Hepatocyte (in vitro differentiated cells): Measurements from ENCODE around the gene MPI. TPM values are rescaled to one million over a fixed set of nuclear protein-coding genes. Genes with fewer than 3 reads are reported as not detected.

ENCODE experiments used
- DNase-seq: peaks from one replicate; pipeline ENCODE4 v3.0.0-alpha.2; 2016; ENCODE audit warnings: low spot score
- H2AFZ ChIP-seq: fragments of 200-600 bp; sonication (generic); 2 replicates; pipeline ENCODE4 v1.6.0; 2016; ENCODE audit warnings: antibody characterized with exemption, mild to moderate bottlenecking
- H3K27ac ChIP-seq: fragments of 200-600 bp; sonication (generic); 2 replicates; pipeline ENCODE4 v1.5.1; 2016; ENCODE audit warnings: mild to moderate bottlenecking
- H3K27me3 ChIP-seq: fragments of 200-600 bp; sonication (generic); 2 replicates; pipeline ENCODE4 v1.6.1; 2016
- H3K36me3 ChIP-seq: fragments of 200-600 bp; sonication (generic); replicated peaks from 2 replicates; pipeline ENCODE4 v1.5.1; 2016; ENCODE audit warnings: low read depth; ENCODE audit not compliant: insufficient read depth
- H3K4me1 ChIP-seq: fragments of 200-600 bp; sonication (generic); 2 replicates; pipeline ENCODE4 v1.5.1; 2016; ENCODE audit warnings: mild to moderate bottlenecking, moderate library complexity; ENCODE audit not compliant: insufficient read depth
- H3K4me2 ChIP-seq: fragments of 200-600 bp; sonication (generic); 2 replicates; pipeline ENCODE4 v1.6.0; 2016
- H3K4me3 ChIP-seq: fragments of 200-600 bp; sonication (generic); 2 replicates; pipeline ENCODE4 v1.5.1; 2016; ENCODE audit warnings: mild to moderate bottlenecking
- H3K79me2 ChIP-seq: fragments of 200-600 bp; sonication (generic); 2 replicates; pipeline ENCODE4 v1.6.0; 2017; ENCODE audit warnings: mild to moderate bottlenecking
- H3K9me2 ChIP-seq: fragments of 200-600 bp; sonication (generic); replicated peaks from 2 replicates; pipeline ENCODE4 v1.6.0; 2017; ENCODE audit warnings: mild to moderate bottlenecking; ENCODE audit not compliant: insufficient read depth
- H3K9me3 ChIP-seq: fragments of 200-600 bp; sonication (generic); 2 replicates; pipeline ENCODE4 v1.5.1; 2016; ENCODE audit warnings: low read depth, mild to moderate bottlenecking
- H4K20me1 ChIP-seq: fragments of 200-600 bp; sonication (generic); 2 replicates; pipeline ENCODE4 v1.6.0; 2016; ENCODE audit warnings: mild to moderate bottlenecking; ENCODE audit not compliant: insufficient read depth, poor library complexity, severe bottlenecking
- CTCF ChIP-seq: fragments of 200-600 bp; sonication (generic); IDR thresholded peaks from 2 replicates; pipeline ENCODE4 v1.5.1; 2016; ENCODE audit warnings: antibody characterized with exemption, mild to moderate bottlenecking; ENCODE audit not compliant: poor library complexity
- EZH2 ChIP-seq: fragments of 200-600 bp; sonication (generic); IDR thresholded peaks from 2 replicates; pipeline ENCODE4 v1.6.1; 2016; ENCODE audit warnings: antibody characterized with exemption, mild to moderate bottlenecking, borderline replicate concordance
- EZH2phosphoT487 ChIP-seq: fragments of 200-600 bp; sonication (generic); IDR thresholded peaks from one replicate; pipeline ENCODE4 v1.6.1; 2018; ENCODE audit warnings: antibody characterized with exemption, mild to moderate bottlenecking, low read depth, moderate library complexity; ENCODE audit not compliant: unreplicated experiment, severe bottlenecking
- WGBS: methylation state at CpG from one replicate; pipeline ENCODE4 v1.1.6; 2016; ENCODE audit warnings: low lambda C conversion rate; ENCODE audit errors: missing lambda C conversion rate; 5-methylcytosine and 5-hydroxymethylcytosine counted together
- polyA plus RNA-seq: library from polyadenylated mRNA; unstranded; fragments of >200 nt; fragmentation: Nextera tagmentation; extraction: Ambion mirVana; gene quantifications from 2 replicates; pipeline ENCODE4 v1.2.1, GENCODE V29; 2016
- total RNA-seq: library from RNA; depleted of rRNA; stranded (reverse); fragments of >200 nt; gene quantifications from 2 replicates; pipeline ENCODE4 v1.2.3, GENCODE V29; 2014

The MPI gene
- total and polyA plus RNA-seq, 2 experiments from 2014 or later = 32.8 to 41.1 TPM

- H3K79me2 ChIP-seq = no peaks in the 10 kb centered on the region
- WGBS = 94% methylated on average over 3 of the region's 3 CpGs
- H4K20me1 ChIP-seq = no peaks in the 10 kb centered on the region
- H3K9me2 ChIP-seq = no peaks in the 10 kb centered on the region
- TF ChIP-seq CTCF (no peak), EZH2 (no peak), EZH2phosphoT487 (no peak)
- no peak overlapping the region for H3K4me2 ChIP-seq
- no peak overlapping the region for H2AFZ ChIP-seq
- no peaks in the 10 kb centered on the region for H3K36me3 ChIP-seq
- H3K27ac ChIP-seq = no peak overlapping the region
- H3K4me3 ChIP-seq = no peak overlapping the region
- H3K4me1 ChIP-seq = peaks cover 10% of the 10 kb centered on the region
- no peaks in the 10 kb centered on the region for H3K27me3 ChIP-seq
- DNase-seq = no peak
- H3K9me3 ChIP-seq = no peaks in the 10 kb centered on the region
Observed at GRCh38 chr15:74847432-74847831, 42.4 kb upstream of the MPI start.

- Histone ChIP-seq H3K27me3 (no peaks in the 10 kb centered on the region), H3K79me2 (peaks cover 12% of the 10 kb centered on the region), H3K36me3 (no peaks in the 10 kb centered on the region), H3K27ac (no peak overlapping the region), H3K9me2 (no peaks in the 10 kb centered on the region), H3K4me3 (no peak overlapping the region), H2AFZ (no peak overlapping the region), H4K20me1 (no peaks in the 10 kb centered on the region), H3K9me3 (no peaks in the 10 kb centered on the region), H3K4me2 (no peak overlapping the region), H3K4me1 (no peaks in the 10 kb centered on the region)
- no peak for DNase-seq
- TF ChIP-seq CTCF (no peak), EZH2 (no peak), EZH2phosphoT487 (no peak)
- WGBS = 75% methylated on average over 4 of the region's 4 CpGs
Observed at GRCh38 chr15:74850393-74850792, 39.4 kb upstream of the MPI start.

- no peaks in the 10 kb centered on the region for H3K9me3 ChIP-seq
- no peak for DNase-seq
- TF ChIP-seq CTCF (no peak), EZH2 (no peak), EZH2phosphoT487 (no peak)
- H3K36me3 ChIP-seq = no peaks in the 10 kb centered on the region
- 86% methylated on average over 7 of the region's 7 CpGs for WGBS
- H3K4me3 ChIP-seq = no peak overlapping the region
- H3K9me2 ChIP-seq = no peaks in the 10 kb centered on the region
- H2AFZ ChIP-seq = no peak overlapping the region
- no peak overlapping the region for H3K4me2 ChIP-seq
- peaks cover 5% of the 10 kb centered on the region for H4K20me1 ChIP-seq
- peaks cover 2% of the 10 kb centered on the region for H3K4me1 ChIP-seq
- H3K79me2 ChIP-seq = peaks cover 23% of the 10 kb centered on the region
- H3K27ac ChIP-seq = no peak overlapping the region
- no peaks in the 10 kb centered on the region for H3K27me3 ChIP-seq
Observed at GRCh38 chr15:74851960-74852359, 37.9 kb upstream of the MPI start.

- Histone ChIP-seq H3K27me3 (no peaks in the 10 kb centered on the region), H2AFZ (no peak overlapping the region), H3K79me2 (peaks cover 47% of the 10 kb centered on the region), H3K9me2 (no peaks in the 10 kb centered on the region), H3K36me3 (no peaks in the 10 kb centered on the region), H3K9me3 (no peaks in the 10 kb centered on the region), H3K4me2 (no peak overlapping the region), H3K4me3 (no peak overlapping the region), H4K20me1 (peaks cover 23% of the 10 kb centered on the region), H3K27ac (no peak overlapping the region), H3K4me1 (peaks cover 11% of the 10 kb centered on the region)
- TF ChIP-seq EZH2phosphoT487 (no peak), CTCF (no peak), EZH2 (no peak)
- WGBS = 97% methylated on average over 13 of the region's 13 CpGs
- no peak for DNase-seq
Observed at GRCh38 chr15:74854453-74855022, 35.3 kb upstream of the MPI start.
